Pancreas (tissue), 10 donors: ENCODE measurements around the gene SKI. TPM values are rescaled to one million over a fixed set of nuclear protein-coding genes. Genes with fewer than 3 reads are reported as not detected.

Experiments
- ATAC-seq, 4 donors: fragments of 200-7000 bp; cut with Tn5 transposase; one replicate each; pipeline versions ENCODE4 v1.8.0 to v1.9.1; 2020; ENCODE audit warnings: mild to moderate bottlenecking in 4 of 4, moderate library complexity in 4 of 4
- DNase-seq, 6 donors: peaks; one replicate each; pipeline ENCODE4 v3.0.0-alpha.2; 2020
- FAIRE-seq: peaks from 2 replicates; lab custom pipeline; 2012; peaks lifted over from hg19 to GRCh38; lab: Jason Lieb, UNC
- H3K27ac ChIP-seq, 4 donors: fragments of 200-600 bp; sonication (generic); 1 replicate in 3 of 4; 2 replicates in 1 of 4; pipeline versions ENCODE4 v1.5.0 to v1.8.0; 2020
- H3K27me3 ChIP-seq, 4 donors: fragments of 200-600 bp; one replicate each; pipeline ENCODE4 v1.8.0; 2021
- H3K36me3 ChIP-seq, 3 donors: fragments of 200-600 bp; sonication (generic) in 1 of 3; one replicate each; pipeline versions ENCODE4 v1.5.0 to v1.8.0; 2020 to 2021
- H3K4me1 ChIP-seq, 3 donors: fragments of 200-600 bp; one replicate each; pipeline ENCODE4 v1.8.0; 2021
- H3K4me3 ChIP-seq, 4 donors: fragments of 200-600 bp; sonication (generic) in 2 of 4; one replicate each; pipeline versions ENCODE4 v1.5.0 to v1.8.0; 2020 to 2021
- H3K9me3 ChIP-seq, 4 donors: fragments of 200-600 bp; one replicate each; pipeline ENCODE4 v1.8.0; 2021
- WGBS, 2 donors: extraction: QIAGEN DNeasy Blood & Tissue Kit; methylation state at CpG; one replicate each; pipeline ENCODE4 v1.1.7; 2013; 5-methylcytosine and 5-hydroxymethylcytosine counted together
- intact Hi-C, 3 donors: fragments of 100-400 bp; cut with DNase I; formaldehyde crosslinking; loops; one replicate each; pipeline versions ENCODE4 v1.11.1 to v1.14.2; 2022
- polyA plus RNA-seq, 2 donors: library from polyadenylated mRNA; stranded (reverse); fragments of 200-250 nt; gene quantifications; one replicate each; pipeline ENCODE4 v1.2.3, GENCODE V29; 2013
- total RNA-seq, 6 donors: library from RNA; stranded (reverse); fragmentation: NEBNext Ultra II Directional in 4 of 6; extraction: Animal tissue kit (Norgen Biotek cat#: 25700) in 4 of 6; gene quantifications; one replicate each; pipeline versions ENCODE4 v1.2.1 to v1.2.4, GENCODE V29; 2021 to 2023
- TF ChIP-seq, protein P1 (sequence below), 4 donors: fragments of 200-600 bp; sonication (generic) in 3 of 4; IDR thresholded peaks; one replicate each; pipeline versions ENCODE4 v1.5.0 to v1.8.0; 2021; ENCODE audit warnings: antibody characterized with exemption in 4 of 4
- donor health status: healthy with polysubstance abuse.
- donor health status: DM: no; HTN: no; CAD: no; lungs with moderate emphysema.
- donor health status: DM: no; HTN: no; CAD: no.
- donor health status: control.
- donor health status: control.
- donor health status: Bipolar disorder and iron deficiency.
- donor health status: DM: yes; HTN: yes; CAD: no.
- donor health status: DM: no; HTN: no; CAD: no.
- donor health status: DM: no; HTN: no; CAD: no.
- donor health status: DM: yes; HTN: yes; CAD: no.

SKI gene
- total and polyA plus RNA-seq, 8 donors, result 8.6 to 27.9 (median 14.0) TPM

DNA sequence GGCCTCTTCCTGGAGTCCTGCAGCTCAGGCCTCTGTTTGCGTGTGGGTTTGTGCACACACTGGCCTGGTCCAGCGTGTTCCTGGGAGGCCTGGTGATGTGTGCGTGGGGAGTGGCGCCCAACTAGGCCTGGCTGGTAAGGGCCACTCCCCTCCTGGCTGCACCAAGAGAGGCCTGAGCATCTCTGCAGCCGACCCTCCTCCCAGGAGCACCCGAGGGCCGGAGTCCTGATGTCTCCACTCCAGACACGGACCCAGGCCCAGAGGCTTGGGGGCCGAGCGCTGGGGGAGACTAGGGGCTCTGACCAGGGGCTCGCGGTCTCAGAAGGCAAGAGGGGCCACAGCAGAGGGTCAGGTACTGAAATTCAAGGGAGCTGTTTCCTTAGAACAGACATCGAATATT, 130.0 kb downstream of the SKI start:
- Histone ChIP-seq H3K4me1 (no peaks in the 10 kb centered on the region), H3K36me3 (no peaks in the 10 kb centered on the region), H3K9me3 (no peaks in the 10 kb centered on the region), H3K27me3 (no peaks in the 10 kb centered on the region), H3K4me3 (no peak overlapping the region), H3K27ac (no peak overlapping the region)
- TF ChIP-seq, protein P1, sequence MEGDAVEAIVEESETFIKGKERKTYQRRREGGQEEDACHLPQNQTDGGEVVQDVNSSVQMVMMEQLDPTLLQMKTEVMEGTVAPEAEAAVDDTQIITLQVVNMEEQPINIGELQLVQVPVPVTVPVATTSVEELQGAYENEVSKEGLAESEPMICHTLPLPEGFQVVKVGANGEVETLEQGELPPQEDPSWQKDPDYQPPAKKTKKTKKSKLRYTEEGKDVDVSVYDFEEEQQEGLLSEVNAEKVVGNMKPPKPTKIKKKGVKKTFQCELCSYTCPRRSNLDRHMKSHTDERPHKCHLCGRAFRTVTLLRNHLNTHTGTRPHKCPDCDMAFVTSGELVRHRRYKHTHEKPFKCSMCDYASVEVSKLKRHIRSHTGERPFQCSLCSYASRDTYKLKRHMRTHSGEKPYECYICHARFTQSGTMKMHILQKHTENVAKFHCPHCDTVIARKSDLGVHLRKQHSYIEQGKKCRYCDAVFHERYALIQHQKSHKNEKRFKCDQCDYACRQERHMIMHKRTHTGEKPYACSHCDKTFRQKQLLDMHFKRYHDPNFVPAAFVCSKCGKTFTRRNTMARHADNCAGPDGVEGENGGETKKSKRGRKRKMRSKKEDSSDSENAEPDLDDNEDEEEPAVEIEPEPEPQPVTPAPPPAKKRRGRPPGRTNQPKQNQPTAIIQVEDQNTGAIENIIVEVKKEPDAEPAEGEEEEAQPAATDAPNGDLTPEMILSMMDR (IDR thresholded peaks at IDR 0.05), result no peak
- ATAC-seq (no peak), DNase-seq (peak in 3 of 6 donors; percentile 12 to 45 (median 24)), FAIRE-seq (no peak)
- 85 to 87% methylated on average over 13 of the region's 13 CpGs for WGBS, 2 donors
- intact Hi-C loops, result no loop called here

DNA sequence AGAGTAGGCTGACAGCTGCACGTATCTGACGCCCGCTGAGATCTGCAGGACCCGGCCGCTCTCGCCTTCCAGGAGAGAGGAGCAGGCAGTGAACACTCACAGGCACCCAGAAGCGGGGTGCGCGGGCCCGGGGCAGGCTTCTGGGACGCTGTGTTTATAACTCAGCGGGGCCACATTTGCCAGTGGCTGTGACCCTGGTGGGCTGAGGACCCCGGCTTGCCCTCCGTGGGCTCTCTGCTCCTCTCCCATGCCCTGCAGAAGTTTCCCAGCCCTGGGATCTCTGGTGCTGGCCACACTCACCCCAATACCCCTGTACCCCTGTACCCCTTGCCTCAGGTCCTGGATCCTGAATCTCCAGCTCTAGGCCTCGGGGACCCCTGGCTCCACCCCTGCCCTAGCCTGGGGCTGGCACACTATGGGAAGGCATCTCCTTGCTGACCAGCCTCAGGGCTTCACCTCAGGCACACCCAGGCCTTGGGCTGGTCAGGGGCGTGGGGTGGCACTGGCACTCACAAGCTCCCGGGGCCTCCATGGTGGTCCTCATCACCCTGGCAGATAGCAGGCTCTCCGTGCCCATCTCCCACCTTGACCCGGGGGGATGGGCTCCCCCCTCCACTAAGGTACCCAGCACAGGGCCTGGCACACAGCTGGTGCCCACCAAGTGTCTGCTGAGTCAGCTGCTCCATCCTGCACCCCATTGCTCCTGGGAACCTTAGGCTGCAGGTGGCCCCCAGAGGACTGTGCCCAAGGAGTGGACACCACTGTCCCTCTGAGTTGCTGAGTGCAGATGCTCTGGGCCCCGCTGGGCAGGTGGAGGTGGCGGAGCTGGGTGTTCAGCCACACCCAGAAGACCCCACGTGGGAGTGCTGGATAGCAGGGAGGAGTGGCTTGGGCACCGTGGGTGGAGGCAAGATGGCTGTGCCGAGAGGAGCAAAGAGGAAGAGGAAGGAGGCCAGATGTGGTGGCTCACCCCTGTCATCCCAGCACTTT, 130.8 kb downstream of the SKI start:
- TF ChIP-seq, protein P1 (IDR thresholded peaks at IDR 0.05), result no peak
- no peaks in the 10 kb centered on the region for H3K9me3 ChIP-seq
- no peak overlapping the region for H3K4me3 ChIP-seq
- H3K27me3 ChIP-seq, result no peaks in the 10 kb centered on the region
- no peaks in the 10 kb centered on the region for H3K36me3 ChIP-seq
- peak in 3 of 6 donors; percentile 23 to 56 (median 43) for DNase-seq
- H3K4me1 ChIP-seq, result no peaks in the 10 kb centered on the region
- intact Hi-C loops, result no loop called here
- FAIRE-seq, result no peak
- 90 to 91% methylated on average over 24 of the region's 24 CpGs for WGBS, 2 donors
- no peak overlapping the region for H3K27ac ChIP-seq
- no peak for ATAC-seq

Other genes with a start within 250 kb of the SKI start
- not detected for gene CFAP74, start 224.5 kb upstream of the SKI start, total RNA-seq
- under 1 TPM; 0.08 to 0.16 TPM for gene CFAP74, start 224.5 kb upstream of the SKI start, polyA plus RNA-seq
- under 1 TPM in 3 of 6 donors, not detected in 3; 0.12 to 0.61 (median 0.25) TPM for gene GABRD, start 209.0 kb upstream of the SKI start, total RNA-seq
- gene GABRD, start 209.0 kb upstream of the SKI start, polyA plus RNA-seq, result under 1 TPM; 0.09 to 0.15 TPM
- gene PRKCZ, start 177.9 kb upstream of the SKI start, total RNA-seq, result 10 to 100 TPM in 5 of 6 donors, 1 to 10 TPM in 1; 9.8 to 20.4 (median 15.7) TPM
- gene PRKCZ, start 177.9 kb upstream of the SKI start, polyA plus RNA-seq, result 10 to 100 TPM; 26.5 to 27.4 TPM
- gene FAAP20, start 33.5 kb upstream of the SKI start, total RNA-seq, result 10 to 100 TPM; 17.2 to 35.9 (median 22.3) TPM
- 10 to 100 TPM; 56.1 to 75.6 TPM for gene FAAP20, start 33.5 kb upstream of the SKI start, polyA plus RNA-seq
- 1 to 10 TPM; 4.7 to 8.9 (median 5.2) TPM for gene MORN1, start 163.2 kb downstream of the SKI start, total RNA-seq
- gene MORN1, start 163.2 kb downstream of the SKI start, polyA plus RNA-seq, result 1 to 10 TPM; 5.2 to 9.3 TPM
- 10 to 100 TPM; 58.2 to 84.2 (median 70.9) TPM for gene RER1, start 163.5 kb downstream of the SKI start, total RNA-seq
- gene RER1, start 163.5 kb downstream of the SKI start, polyA plus RNA-seq, result 10 to 100 TPM; 54.8 to 67.6 TPM
- gene PEX10, start 184.2 kb downstream of the SKI start, total RNA-seq, result 10 to 100 TPM; 10.1 to 14.8 (median 10.7) TPM
- gene PEX10, start 184.2 kb downstream of the SKI start, polyA plus RNA-seq, result 10 to 100 TPM; 16.3 to 16.8 TPM
- gene PLCH2, start 248.0 kb downstream of the SKI start, total RNA-seq, result 1 to 10 TPM in 5 of 6 donors, under 1 TPM in 1; 0.79 to 4.0 (median 3.0) TPM
- gene PLCH2, start 248.0 kb downstream of the SKI start, polyA plus RNA-seq, result 100 to 1,000 TPM in 1 of 2 donors, 10 to 100 TPM in 1; 86.4 to 163 TPM